Colon (tissue), 2 donors: Measurements from ENCODE around the gene SLC29A3.

Experiments used
- FAIRE-seq: peaks from 2 replicates; lab custom pipeline; 2012; peaks lifted over from hg19 to GRCh38; lab: Jason Lieb, UNC
- donor health status: control.
- donor health status: control.

Gene SLC29A3

GRCh38 chr10:71321386-71321785 lies 2.3 kb downstream of the SLC29A3 start:
- FAIRE-seq, result no peak

- FAIRE-seq, result no peak
Observed at GRCh38 chr10:71323407-71323806, 4.3 kb downstream of the SLC29A3 start.

GRCh38 chr10:71324743-71325142 lies 5.7 kb downstream of the SLC29A3 start:
- no peak for FAIRE-seq

GRCh38 chr10:71325267-71325666 lies 6.2 kb downstream of the SLC29A3 start:
- no peak for FAIRE-seq

DNA sequence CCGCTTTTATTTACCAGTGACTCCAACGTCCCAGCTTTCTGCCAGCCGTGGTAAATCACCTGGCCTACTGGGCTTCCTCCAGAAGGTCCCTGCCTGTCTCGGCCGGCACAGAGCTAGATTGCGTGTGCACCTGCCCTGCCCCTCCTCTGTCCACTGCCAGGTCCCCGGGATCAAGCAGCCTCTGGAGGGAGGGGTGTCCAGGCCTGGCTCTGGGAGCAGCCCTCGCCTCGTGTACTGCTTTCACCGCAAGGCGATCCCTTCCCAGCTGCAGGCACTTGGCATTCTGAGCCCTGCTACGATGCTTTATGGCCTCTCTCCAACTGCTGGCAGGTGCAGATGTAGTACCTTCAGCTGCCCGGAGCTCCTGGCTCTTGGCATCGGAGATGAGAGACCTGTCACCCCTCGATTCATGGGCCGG lies 7.4 kb downstream of the SLC29A3 start:
- no peak for FAIRE-seq

- no peak for FAIRE-seq
Observed at GRCh38 chr10:71330789-71331404, 11.8 kb downstream of the SLC29A3 start.

GRCh38 chr10:71331736-71332135 lies 12.7 kb downstream of the SLC29A3 start:
- FAIRE-seq, result no peak

- no peak for FAIRE-seq
Observed at GRCh38 chr10:71332466-71332865, 13.4 kb downstream of the SLC29A3 start.

DNA sequence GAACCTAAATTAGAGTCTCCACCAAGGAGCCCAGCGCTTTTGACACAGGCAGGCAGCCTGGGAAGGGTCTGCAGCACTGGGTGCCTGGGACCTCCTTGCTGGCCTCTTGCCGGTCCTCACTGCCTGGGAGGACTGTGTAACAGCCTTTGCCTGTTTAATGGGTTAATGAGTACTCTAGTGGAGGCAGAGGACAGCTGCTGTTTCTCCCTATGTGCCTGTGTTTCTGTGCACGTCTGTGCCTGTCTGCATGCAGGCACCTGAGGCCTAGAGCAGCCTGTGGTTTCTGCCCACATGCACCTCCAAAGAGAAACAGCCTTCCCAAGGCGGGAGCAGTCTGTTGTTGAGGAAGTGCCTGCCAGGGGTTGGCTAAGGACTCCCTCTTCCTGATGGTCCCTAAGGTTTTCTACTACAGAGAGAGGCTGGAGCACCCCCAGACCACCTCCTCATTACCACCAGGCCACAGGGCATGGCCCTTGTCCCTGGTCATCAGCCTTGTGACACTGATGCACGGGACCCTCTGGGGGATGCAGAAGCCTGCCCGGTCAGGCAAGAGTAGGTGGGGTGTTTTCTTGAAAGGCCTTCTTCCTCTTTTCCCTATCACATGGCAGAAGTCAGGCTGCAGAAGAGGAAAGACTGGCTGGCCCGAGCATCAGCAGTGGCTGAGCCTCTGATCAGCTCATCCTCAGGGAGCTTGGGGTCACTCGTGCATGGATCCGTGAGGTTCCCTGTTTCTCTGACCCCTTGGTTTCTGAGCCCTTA lies 14.2 kb downstream of the SLC29A3 start:
- FAIRE-seq, result no peak

DNA sequence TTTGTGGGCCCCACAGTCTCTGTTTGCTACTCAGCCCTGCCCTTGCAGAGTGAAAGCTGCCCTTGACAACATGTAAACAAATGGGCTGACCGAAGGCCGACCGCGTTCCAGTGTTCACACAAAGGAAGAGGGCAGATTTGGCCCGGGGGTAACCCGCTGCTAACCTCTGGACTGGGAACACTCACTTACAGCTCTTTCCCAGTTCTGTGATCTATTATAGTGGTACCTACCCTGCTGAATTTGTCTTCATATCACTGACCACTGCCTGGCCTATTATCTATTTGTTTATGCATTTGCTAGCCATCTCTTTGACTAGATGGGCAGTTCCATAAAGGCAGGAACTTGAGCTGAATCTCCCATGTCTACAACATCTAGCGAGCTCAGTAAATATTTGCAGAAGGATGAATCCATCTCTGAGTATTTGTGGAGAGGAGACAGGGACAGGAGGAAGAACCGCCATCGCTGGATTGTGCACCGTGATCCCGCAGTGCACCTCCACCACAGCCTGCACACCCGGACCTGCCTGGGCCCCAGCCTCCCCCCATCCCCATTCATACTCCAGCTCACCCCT lies 15.2 kb downstream of the SLC29A3 start:
- no peak for FAIRE-seq

GRCh38 chr10:71335173-71335708 lies 16.2 kb downstream of the SLC29A3 start:
- no peak for FAIRE-seq

DNA sequence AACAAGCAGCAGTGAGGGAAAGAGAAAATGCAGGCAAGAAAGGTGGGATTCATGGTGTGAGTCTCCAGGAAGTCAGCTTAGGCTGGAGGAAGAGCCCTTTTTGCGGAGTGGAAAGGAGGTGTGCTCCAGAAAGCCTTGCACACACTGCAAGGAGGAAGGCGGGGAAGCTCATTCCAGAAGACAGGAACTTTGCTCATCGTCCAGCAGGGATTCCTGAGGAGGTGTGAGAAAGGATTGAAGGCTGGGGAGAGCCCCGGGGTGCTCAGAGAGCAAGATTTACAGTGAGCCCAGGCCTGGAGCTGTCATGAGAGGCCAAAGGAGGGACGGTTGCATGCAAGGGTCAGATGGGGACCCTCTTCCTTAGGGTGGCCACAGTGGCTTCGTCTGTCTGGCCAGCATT lies 17.6 kb downstream of the SLC29A3 start:
- FAIRE-seq, result no peak

DNA sequence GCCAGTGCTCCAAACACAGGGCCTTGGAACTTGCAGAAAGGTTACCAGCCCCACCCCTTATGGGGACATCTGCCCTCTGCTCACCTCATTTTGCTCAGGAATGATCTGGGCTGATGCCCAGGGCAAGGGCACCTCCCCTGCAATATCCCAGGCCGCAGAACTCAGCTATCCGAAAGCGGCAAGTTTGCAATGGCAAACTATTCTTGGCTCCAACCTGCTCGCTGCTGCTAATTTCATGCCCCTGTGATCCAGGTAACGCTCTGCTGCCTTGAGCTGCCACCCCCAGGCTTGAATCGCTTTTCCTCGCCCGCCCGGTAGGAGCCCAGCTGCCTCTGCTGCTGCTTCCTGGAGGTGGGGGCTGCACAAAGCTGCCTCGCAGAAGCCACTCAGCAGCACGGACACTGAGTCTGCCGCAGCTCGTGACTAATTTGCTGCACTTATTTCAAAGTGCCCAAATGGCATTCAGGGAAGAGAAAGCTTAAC lies 18.2 kb downstream of the SLC29A3 start:
- FAIRE-seq, result no peak

DNA sequence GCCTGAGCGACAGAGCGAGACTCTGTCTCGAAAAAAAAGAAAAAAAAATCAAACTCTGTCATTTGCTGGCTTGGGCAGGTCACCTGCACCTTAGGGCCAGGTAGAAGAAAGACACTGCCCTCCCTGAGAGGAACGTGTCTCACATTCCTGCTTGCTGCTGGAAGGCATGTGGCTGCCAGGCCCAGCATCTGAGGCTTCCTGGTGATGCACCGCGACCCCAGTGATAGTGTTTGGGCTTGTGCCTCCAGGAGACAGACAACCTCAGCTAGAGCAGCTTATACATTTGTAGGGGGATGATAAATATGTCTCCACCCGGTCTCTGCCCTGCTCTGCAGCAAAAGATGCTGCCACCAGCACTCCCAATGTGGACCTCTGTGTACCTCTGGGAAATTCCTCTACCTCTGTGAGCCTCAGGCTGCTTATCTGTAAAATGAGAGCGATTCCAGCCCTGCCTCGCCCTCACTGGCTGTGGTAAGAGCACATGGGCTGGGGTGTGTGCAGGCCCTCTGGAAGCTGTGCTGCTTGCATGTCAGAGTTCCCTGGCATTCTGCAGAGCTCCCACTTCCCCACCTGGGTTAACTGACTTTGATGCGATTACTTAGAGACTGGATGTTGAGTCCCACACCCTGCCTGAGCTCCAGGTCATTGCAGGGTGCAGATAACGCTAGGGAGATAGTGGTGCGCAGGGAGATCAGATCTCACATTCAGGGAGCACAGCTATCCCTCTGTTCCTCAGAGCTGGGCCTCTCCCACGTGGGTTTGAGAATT lies 19.9 kb downstream of the SLC29A3 start:
- FAIRE-seq, result no peak

- FAIRE-seq, result no peak
Observed at GRCh38 chr10:71339796-71340589, 20.9 kb downstream of the SLC29A3 start.

DNA sequence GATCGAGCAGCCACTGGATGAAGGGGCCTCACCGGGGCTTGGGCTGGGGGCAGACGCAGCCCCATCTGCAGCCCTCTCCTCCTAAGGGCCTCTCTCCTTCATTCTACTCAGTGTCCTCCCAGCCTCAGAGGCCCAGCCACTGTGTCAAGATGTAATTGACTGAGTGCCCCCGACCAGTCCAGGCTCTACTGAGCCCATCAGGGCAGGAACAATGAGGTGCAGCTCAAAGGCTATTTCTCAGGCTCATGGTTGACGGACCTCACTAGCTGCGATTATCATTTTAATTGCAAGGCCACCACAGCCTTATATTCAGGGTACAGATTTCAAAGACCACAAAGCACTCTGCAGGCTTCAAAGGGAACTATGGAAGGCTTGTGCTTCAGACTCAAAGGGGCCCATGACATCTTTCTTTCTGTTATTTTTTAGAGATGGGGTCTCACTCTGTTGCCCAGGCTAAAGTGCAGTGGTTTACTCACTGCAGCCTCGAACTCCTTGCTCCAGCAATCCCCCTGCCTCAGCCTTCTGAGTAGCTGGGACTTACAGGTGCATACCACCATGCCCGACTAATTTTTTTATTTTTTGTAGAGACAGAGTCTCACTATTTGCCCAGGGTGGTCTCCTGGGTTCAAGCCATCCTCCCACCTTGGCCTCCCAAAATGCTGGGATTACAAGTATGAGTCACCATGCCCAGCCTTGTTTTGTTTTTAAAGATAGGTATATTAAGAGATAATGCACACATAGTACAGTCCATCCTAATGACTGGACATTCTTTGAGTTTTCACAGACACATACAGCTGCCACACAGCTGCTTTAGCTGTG lies 23.7 kb downstream of the SLC29A3 start:
- no peak for FAIRE-seq

DNA sequence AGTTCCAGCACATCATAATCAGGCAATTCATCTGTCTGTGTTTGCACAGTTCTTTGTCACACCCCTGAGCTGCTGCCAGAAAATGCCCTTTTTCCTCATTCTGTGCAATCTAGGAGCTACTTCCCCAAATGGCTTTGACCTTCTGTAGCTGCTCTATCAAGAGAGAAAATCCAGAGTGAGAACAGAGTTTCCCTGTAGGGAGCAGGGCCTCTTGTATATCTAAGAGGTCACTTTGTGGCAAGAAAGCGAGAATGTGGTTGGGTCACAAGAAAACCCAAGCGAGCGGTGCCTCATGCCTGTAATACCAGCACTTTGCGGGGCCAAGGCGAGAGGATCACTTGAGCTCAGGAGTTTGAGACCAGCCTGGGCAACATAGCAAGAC lies 24.3 kb downstream of the SLC29A3 start:
- no peak for FAIRE-seq

- FAIRE-seq, result no peak
Observed at GRCh38 chr10:71344154-71344925, 25.3 kb downstream of the SLC29A3 start.

DNA sequence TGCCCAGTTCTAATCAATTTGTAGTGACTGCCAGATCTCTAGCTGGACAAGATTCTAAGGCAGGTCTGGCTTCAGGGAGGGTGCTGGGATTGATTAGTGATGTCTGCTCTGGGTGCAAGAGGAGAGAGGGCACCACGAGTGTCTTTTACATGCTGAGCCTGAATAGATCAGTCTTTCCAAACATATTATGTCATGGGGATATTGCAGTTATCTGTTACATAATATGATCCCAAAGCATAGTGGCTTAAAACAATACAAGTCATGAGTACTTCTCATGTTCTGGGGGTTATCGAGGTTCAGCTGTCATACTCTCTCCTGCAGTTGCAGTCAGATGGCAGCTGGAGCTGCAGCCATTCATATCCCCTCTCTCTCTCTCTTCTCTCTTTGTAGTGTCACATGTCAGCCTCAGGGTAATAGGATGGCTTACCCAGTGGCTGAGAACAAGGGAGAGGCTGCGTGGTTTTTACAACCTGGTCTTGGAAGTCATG lies 26.0 kb downstream of the SLC29A3 start:
- FAIRE-seq, result no peak

GRCh38 chr10:71345694-71346093 lies 26.6 kb downstream of the SLC29A3 start:
- FAIRE-seq, result no peak
